HG03135 (cell line): Measurements from ENCODE around the gene PCDHA9.
"Not testable (repeated sequence)": the region's sequence is repeated elsewhere in the genome, so short reads cannot be mapped to it uniquely, and the experiment has no call there.

Experiments used
- ATAC-seq: cut with Tn5 transposase; IDR thresholded peaks from one replicate; pipeline ENCODE4 v1.9.1; 2021; ENCODE audit warnings: mild to moderate bottlenecking, moderate library complexity; ENCODE audit not compliant: unreplicated experiment

Gene PCDHA9

GRCh38 chr5:140848139-140849102, at the start of gene PCDHA9:
PCDHA9 (plus strand) TSS chr5:140848382; CDS start chr5:140848496, 114 bp downstream.
- ATAC-seq = not testable (repeated sequence)

GRCh38 chr5:140800816-140801493, 47.2 kb upstream of the PCDHA9 start, which contains the start of gene PCDHA3:
PCDHA3 (plus strand) TSS chr5:140801057.
- ATAC-seq = no peak

- no peak for ATAC-seq
Measured at GRCh38 chr5:140801494-140801841, 46.7 kb upstream of the PCDHA9 start.

- ATAC-seq = not testable (repeated sequence)
Measured at GRCh38 chr5:140802381-140802780, 45.8 kb upstream of the PCDHA9 start.

- no peak for ATAC-seq
Measured at GRCh38 chr5:140802781-140803271, 45.4 kb upstream of the PCDHA9 start.

- no peak for ATAC-seq
Measured at GRCh38 chr5:140806834-140807775, 41.1 kb upstream of the PCDHA9 start, which contains the start of gene PCDHA4. PCDHA4 (plus strand) TSS chr5:140807068.

GRCh38 chr5:140808241-140808888, 39.8 kb upstream of the PCDHA9 start:
- not testable (repeated sequence) for ATAC-seq

- ATAC-seq = no peak
Measured at GRCh38 chr5:140808889-140809291, 39.3 kb upstream of the PCDHA9 start.

- ATAC-seq = no peak
Measured at GRCh38 chr5:140821375-140822280, 26.6 kb upstream of the PCDHA9 start, which contains the start of gene PCDHA5. PCDHA5 (plus strand) TSS chr5:140821613.

GRCh38 chr5:140822281-140822629, 25.9 kb upstream of the PCDHA9 start:
- ATAC-seq = no peak

- ATAC-seq = not testable (repeated sequence)
Measured at GRCh38 chr5:140822969-140823368, 25.2 kb upstream of the PCDHA9 start.

- no peak for ATAC-seq
Measured at GRCh38 chr5:140823475-140823874, 24.7 kb upstream of the PCDHA9 start.

GRCh38 chr5:140827704-140828361, 20.3 kb upstream of the PCDHA9 start, which contains the start of gene PCDHA6:
PCDHA6 (plus strand) TSS chr5:140827960; CDS start chr5:140828092, 132 bp downstream.
- ATAC-seq = no peak

GRCh38 chr5:140828362-140828737, 19.8 kb upstream of the PCDHA9 start:
- ATAC-seq = no peak

- ATAC-seq = not testable (repeated sequence)
Measured at GRCh38 chr5:140829511-140830501, 18.4 kb upstream of the PCDHA9 start.

- no peak for ATAC-seq
Measured at GRCh38 chr5:140833993-140834392, 14.2 kb upstream of the PCDHA9 start, which contains the start of gene PCDHA7. PCDHA7 (plus strand) TSS chr5:140834269; CDS start chr5:140834384, 115 bp downstream.

GRCh38 chr5:140834439-140835008, 13.7 kb upstream of the PCDHA9 start:
- ATAC-seq = not testable (repeated sequence)
